ENCODE results near the gene DIP2B. TPM values are rescaled to one million over a fixed set of nuclear protein-coding genes. Genes with fewer than 3 reads are reported as not detected.

The DIP2B gene
- total RNA-seq, 2 experiments from 2014 or later: 27.8 to 28.2 TPM

- Mint-ChIP-seq H3K27me3 (ENCODE audit: low read depth) (no peaks in the 10 kb centered on the region), H3K9me3 (no peaks in the 10 kb centered on the region), H3K4me3 (no peak overlapping the region), H3K27ac (no peak overlapping the region), H3K4me1 (ENCODE audit: low read depth) (no peaks in the 10 kb centered on the region), H3K36me3 (ENCODE audit: low read depth) (peaks cover 5% of the 10 kb centered on the region)
- intact Hi-C loops (cut with micrococcal nuclease): no loop called here
- no peak for DNase-seq
- CTCF ChIA-PET: no interaction called here
Observed at GRCh38 chr12:50685641-50686040, 180.9 kb downstream of the DIP2B start.

- intact Hi-C loops (cut with micrococcal nuclease): no loop called here
- H3K4me1 Mint-ChIP-seq (ENCODE audit: low read depth): no peaks in the 10 kb centered on the region
- CTCF ChIA-PET: no interaction called here
- DNase-seq: no peak
- no peak overlapping the region for H3K4me3 Mint-ChIP-seq
- H3K27me3 Mint-ChIP-seq (ENCODE audit: low read depth): no peaks in the 10 kb centered on the region
- peaks cover 7% of the 10 kb centered on the region for H3K36me3 Mint-ChIP-seq (ENCODE audit: low read depth)
- H3K9me3 Mint-ChIP-seq: no peaks in the 10 kb centered on the region
- no peak overlapping the region for H3K27ac Mint-ChIP-seq
Observed at GRCh38 chr12:50686406-50686805, 181.6 kb downstream of the DIP2B start.

GRCh38 chr12:50686976-50687375, 182.2 kb downstream of the DIP2B start:
- Mint-ChIP-seq H3K27ac (no peak overlapping the region), H3K9me3 (no peaks in the 10 kb centered on the region), H3K36me3 (ENCODE audit: low read depth) (peaks cover 7% of the 10 kb centered on the region), H3K4me3 (no peak overlapping the region), H3K27me3 (ENCODE audit: low read depth) (no peaks in the 10 kb centered on the region), H3K4me1 (ENCODE audit: low read depth) (no peaks in the 10 kb centered on the region)
- CTCF ChIA-PET: interaction anchor here (0.6 kb wide), 1 partner anchor 207 kb away, joined by 5 read pairs; no protein-coding TSS in a partner anchor
- no peak for DNase-seq
- intact Hi-C loops (cut with micrococcal nuclease): no loop called here

- H3K27me3 Mint-ChIP-seq (ENCODE audit: low read depth): no peaks in the 10 kb centered on the region
- H3K27ac Mint-ChIP-seq: no peak overlapping the region
- peaks cover 8% of the 10 kb centered on the region for H3K36me3 Mint-ChIP-seq (ENCODE audit: low read depth)
- CTCF ChIA-PET: no interaction called here
- no peaks in the 10 kb centered on the region for H3K9me3 Mint-ChIP-seq
- H3K4me1 Mint-ChIP-seq (ENCODE audit: low read depth): no peaks in the 10 kb centered on the region
- no peak for DNase-seq
- intact Hi-C loops (cut with micrococcal nuclease): no loop called here
- no peak overlapping the region for H3K4me3 Mint-ChIP-seq
Observed at GRCh38 chr12:50689437-50689836, 184.7 kb downstream of the DIP2B start.

- Mint-ChIP-seq H3K4me1 (ENCODE audit: low read depth) (no peaks in the 10 kb centered on the region), H3K36me3 (ENCODE audit: low read depth) (peaks cover 8% of the 10 kb centered on the region), H3K9me3 (no peaks in the 10 kb centered on the region), H3K27me3 (ENCODE audit: low read depth) (no peaks in the 10 kb centered on the region), H3K27ac (no peak overlapping the region), H3K4me3 (no peak overlapping the region)
- no peak for DNase-seq
- CTCF ChIA-PET: no interaction called here
- intact Hi-C loops (cut with micrococcal nuclease): no loop called here
Observed at GRCh38 chr12:50690925-50691324, 186.1 kb downstream of the DIP2B start.

- CTCF ChIA-PET: no interaction called here
- H3K27ac Mint-ChIP-seq: no peak overlapping the region
- no peak for DNase-seq
- H3K4me3 Mint-ChIP-seq: no peak overlapping the region
- H3K27me3 Mint-ChIP-seq (ENCODE audit: low read depth): no peaks in the 10 kb centered on the region
- no peaks in the 10 kb centered on the region for H3K4me1 Mint-ChIP-seq (ENCODE audit: low read depth)
- H3K9me3 Mint-ChIP-seq: no peaks in the 10 kb centered on the region
- intact Hi-C loops (cut with micrococcal nuclease): no loop called here
- H3K36me3 Mint-ChIP-seq (ENCODE audit: low read depth): peaks cover 13% of the 10 kb centered on the region
Observed at GRCh38 chr12:50695961-50696360, 191.2 kb downstream of the DIP2B start.

GRCh38 chr12:50696931-50697330, 192.1 kb downstream of the DIP2B start:
- peaks cover 15% of the 10 kb centered on the region for H3K36me3 Mint-ChIP-seq (ENCODE audit: low read depth)
- intact Hi-C loops (cut with micrococcal nuclease): no loop called here
- H3K4me1 Mint-ChIP-seq (ENCODE audit: low read depth): no peaks in the 10 kb centered on the region
- H3K27me3 Mint-ChIP-seq (ENCODE audit: low read depth): no peaks in the 10 kb centered on the region
- no peaks in the 10 kb centered on the region for H3K9me3 Mint-ChIP-seq
- CTCF ChIA-PET: interaction anchor here (0.6 kb wide), 2 partner anchors 32 to 71 kb away, joined by 3 read pairs; no protein-coding TSS in a partner anchor
- H3K4me3 Mint-ChIP-seq: no peak overlapping the region
- H3K27ac Mint-ChIP-seq: no peak overlapping the region
- no peak for DNase-seq

- no peak for DNase-seq
- H3K4me1 Mint-ChIP-seq (ENCODE audit: low read depth): no peaks in the 10 kb centered on the region
- H3K9me3 Mint-ChIP-seq: no peaks in the 10 kb centered on the region
- H3K36me3 Mint-ChIP-seq (ENCODE audit: low read depth): peaks cover 14% of the 10 kb centered on the region
- no peak overlapping the region for H3K27ac Mint-ChIP-seq
- CTCF ChIA-PET: interaction anchor here (0.8 kb wide), 1 partner anchor 26 kb away, joined by 3 read pairs; no protein-coding TSS in a partner anchor
- no peak overlapping the region for H3K4me3 Mint-ChIP-seq
- H3K27me3 Mint-ChIP-seq (ENCODE audit: low read depth): no peaks in the 10 kb centered on the region
- intact Hi-C loops (cut with micrococcal nuclease): no loop called here
Observed at GRCh38 chr12:50699154-50699553, 194.4 kb downstream of the DIP2B start.

GRCh38 chr12:50699940-50700339, 195.2 kb downstream of the DIP2B start:
- no peak overlapping the region for H3K27ac Mint-ChIP-seq
- DNase-seq: no peak
- no peaks in the 10 kb centered on the region for H3K27me3 Mint-ChIP-seq (ENCODE audit: low read depth)
- peaks cover 18% of the 10 kb centered on the region for H3K36me3 Mint-ChIP-seq (ENCODE audit: low read depth)
- no peak overlapping the region for H3K4me3 Mint-ChIP-seq
- H3K4me1 Mint-ChIP-seq (ENCODE audit: low read depth): no peaks in the 10 kb centered on the region
- H3K9me3 Mint-ChIP-seq: no peaks in the 10 kb centered on the region
- intact Hi-C loops (cut with micrococcal nuclease): no loop called here
- CTCF ChIA-PET: interaction anchor here (0.5 to 1.4 kb wide), 2 partner anchors 196 to 434 kb away, joined by 3 read pairs; partner anchors contain the start of gene DIP2B

- Mint-ChIP-seq H3K4me1 (ENCODE audit: low read depth) (no peaks in the 10 kb centered on the region), H3K27me3 (ENCODE audit: low read depth) (no peaks in the 10 kb centered on the region)
- CTCF ChIA-PET: no interaction called here
Observed at GRCh38 chr12:50706606-50707005, 201.8 kb downstream of the DIP2B start.

GRCh38 chr12:50707396-50707795, 202.6 kb downstream of the DIP2B start:
- Mint-ChIP-seq H3K4me1 (ENCODE audit: low read depth) (no peaks in the 10 kb centered on the region), H3K36me3 (ENCODE audit: low read depth) (peaks cover 25% of the 10 kb centered on the region), H3K9me3 (no peaks in the 10 kb centered on the region), H3K27ac (no peak overlapping the region), H3K4me3 (no peak overlapping the region), H3K27me3 (ENCODE audit: low read depth) (no peaks in the 10 kb centered on the region)
- intact Hi-C loops (cut with micrococcal nuclease): no loop called here
- no peak for DNase-seq
- CTCF ChIA-PET: interaction anchor here (0.6 kb wide), 1 partner anchor 468 kb away, joined by 3 read pairs; no protein-coding TSS in a partner anchor

More at GRCh38 chr12:50706606-50707005, 201.8 kb downstream of the DIP2B start:
- Mint-ChIP-seq H3K36me3 (ENCODE audit: low read depth) (peaks cover 22% of the 10 kb centered on the region), H3K4me3 (no peak overlapping the region), H3K9me3 (no peaks in the 10 kb centered on the region), H3K27ac (no peak overlapping the region)
- intact Hi-C loops (cut with micrococcal nuclease): no loop called here
- no peak for DNase-seq

GRCh38 chr12:50708631-50709030, 203.8 kb downstream of the DIP2B start:
- Mint-ChIP-seq H3K27me3 (ENCODE audit: low read depth) (no peaks in the 10 kb centered on the region), H3K27ac (no peak overlapping the region), H3K9me3 (no peaks in the 10 kb centered on the region), H3K4me3 (no peak overlapping the region), H3K4me1 (ENCODE audit: low read depth) (no peaks in the 10 kb centered on the region), H3K36me3 (ENCODE audit: low read depth) (peaks cover 25% of the 10 kb centered on the region)
- CTCF ChIA-PET: no interaction called here
- no peak for DNase-seq
- intact Hi-C loops (cut with micrococcal nuclease): no loop called here

GRCh38 chr12:50711121-50711520, 206.3 kb downstream of the DIP2B start:
- no peak overlapping the region for H3K4me3 Mint-ChIP-seq
- H3K27me3 Mint-ChIP-seq (ENCODE audit: low read depth): no peaks in the 10 kb centered on the region
- H3K9me3 Mint-ChIP-seq: no peaks in the 10 kb centered on the region
- CTCF ChIA-PET: no interaction called here
- intact Hi-C loops (cut with micrococcal nuclease): no loop called here
- no peaks in the 10 kb centered on the region for H3K4me1 Mint-ChIP-seq (ENCODE audit: low read depth)
- no peak for DNase-seq
- H3K36me3 Mint-ChIP-seq (ENCODE audit: low read depth): peaks cover 22% of the 10 kb centered on the region
- H3K27ac Mint-ChIP-seq: no peak overlapping the region
